ENCODE results near the gene SLC5A3.

DNA sequence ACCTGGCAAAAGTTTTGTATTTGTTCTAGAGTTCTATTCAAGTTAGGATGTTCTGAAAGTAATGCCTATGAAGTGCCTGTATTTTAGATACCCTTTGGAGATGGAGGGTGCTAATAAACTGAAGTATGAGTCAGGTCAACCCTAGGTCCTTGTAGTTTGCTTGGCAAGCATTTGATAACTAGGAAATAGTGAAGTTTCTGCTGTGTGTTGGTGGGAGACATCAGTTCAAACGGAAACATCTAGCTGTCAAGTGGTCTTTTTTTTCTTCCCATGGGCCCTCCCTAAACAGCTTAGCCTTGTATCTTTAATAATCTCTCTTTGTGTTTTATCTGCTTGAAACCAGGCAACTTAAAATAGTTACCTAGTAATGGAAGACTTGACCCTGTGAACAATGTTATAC, 4.5 kb downstream of the SLC5A3 start:
- TF ChIP-seq EZH2 (IDR thresholded peaks at IDR 0.05; ENCODE audit: borderline replicate concordance, insufficient read depth, low read length, poor library complexity, severe bottlenecking) = no peak
- TF ChIP-seq POLR2AphosphoS5 (IDR thresholded peaks at IDR 0.05) = no peak
- TF ChIP-seq CTCF (IDR thresholded peaks at IDR 0.05; ENCODE audit: poor library complexity, severe bottlenecking) = no peak
- no peak for TF ChIP-seq REST (IDR thresholded peaks at IDR 0.05; ENCODE audit: borderline replicate concordance)
- TF ChIP-seq SMC3 (conservative IDR thresholded peaks at IDR 0.05; ENCODE audit: poor library complexity) = no peak
- no peak for TF ChIP-seq MXI1 (conservative IDR thresholded peaks at IDR 0.05; ENCODE audit: poor library complexity, severe bottlenecking)

Data from neural cell (in vitro differentiated cells).